IPS-18a (cell line): ENCODE data around the gene COBLL1.

Experiments used
- H3K27ac ChIP-seq: one replicate; pipeline ENCODE4 v1.5.1; 2013; ENCODE audit warnings: low read length
- H3K27me3 ChIP-seq: one replicate; pipeline ENCODE4 v1.6.1; 2013; ENCODE audit warnings: mild to moderate bottlenecking, low read length; ENCODE audit not compliant: control insufficient read depth, insufficient read depth
- H3K36me3 ChIP-seq: one replicate; pipeline ENCODE4 v1.6.1; 2013; ENCODE audit warnings: low read depth, low read length; ENCODE audit not compliant: control insufficient read depth
- H3K4me1 ChIP-seq: one replicate; pipeline ENCODE4 v1.6.1; 2013; ENCODE audit warnings: low read depth, low read length; ENCODE audit not compliant: control insufficient read depth
- H3K4me3 ChIP-seq: one replicate; pipeline ENCODE4 v1.5.1; 2013; ENCODE audit warnings: low read length
- H3K9ac ChIP-seq: one replicate; pipeline ENCODE4 v1.6.1; 2013; ENCODE audit warnings: mild to moderate bottlenecking, low read length, moderate library complexity
- H3K9me3 ChIP-seq: one replicate; pipeline ENCODE4 v1.6.1; 2013; ENCODE audit warnings: low read depth, low read length; ENCODE audit not compliant: control insufficient read depth

The COBLL1 gene

DNA sequence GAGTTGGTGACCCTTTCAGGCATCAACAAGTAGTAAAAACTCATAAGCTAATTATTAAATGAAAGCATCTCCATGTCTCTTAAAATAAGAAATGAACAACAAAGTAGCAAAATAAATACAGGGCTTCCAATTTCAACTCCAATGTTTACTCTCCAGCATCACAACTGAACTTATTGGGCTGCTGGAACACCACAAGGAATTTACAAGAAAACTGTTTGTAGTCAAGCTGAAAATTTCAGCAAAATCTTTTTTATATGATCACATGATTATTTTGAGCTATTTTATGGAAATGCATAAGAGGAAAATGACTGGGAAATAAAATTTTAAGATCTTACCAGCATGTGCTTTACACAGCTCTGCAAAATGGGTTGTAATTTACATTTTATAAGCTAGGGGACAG, 28.1 kb downstream of the COBLL1 start:
- H3K4me3 ChIP-seq = no peak overlapping the region
- no peak overlapping the region for H3K27ac ChIP-seq
- H3K36me3 ChIP-seq = no peaks in the 10 kb centered on the region
- no peaks in the 10 kb centered on the region for H3K9me3 ChIP-seq
- no peaks in the 10 kb centered on the region for H3K27me3 ChIP-seq
- H3K4me1 ChIP-seq = no peaks in the 10 kb centered on the region
- no peak overlapping the region for H3K9ac ChIP-seq

DNA sequence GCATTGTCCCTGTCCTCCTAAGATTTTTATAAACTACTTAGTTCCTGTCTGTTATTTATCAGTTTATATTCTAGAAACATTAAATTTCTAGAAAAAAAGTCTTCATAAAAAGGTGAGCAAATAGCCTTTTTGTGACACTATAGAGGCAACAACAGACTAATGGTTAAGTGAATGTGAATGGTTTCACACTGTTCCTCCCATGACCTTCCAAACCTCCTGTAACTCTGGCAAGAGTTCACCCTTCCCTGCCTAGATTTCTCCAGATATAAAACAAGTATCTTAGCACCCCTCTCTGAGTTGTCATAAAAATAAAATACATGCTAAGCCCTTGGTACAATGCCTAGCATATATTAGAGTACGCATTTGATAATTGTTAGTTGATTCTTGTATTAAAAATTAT, 29.2 kb downstream of the COBLL1 start:
- Histone ChIP-seq H3K27ac (no peak overlapping the region), H3K36me3 (no peaks in the 10 kb centered on the region), H3K9me3 (no peaks in the 10 kb centered on the region)

DNA sequence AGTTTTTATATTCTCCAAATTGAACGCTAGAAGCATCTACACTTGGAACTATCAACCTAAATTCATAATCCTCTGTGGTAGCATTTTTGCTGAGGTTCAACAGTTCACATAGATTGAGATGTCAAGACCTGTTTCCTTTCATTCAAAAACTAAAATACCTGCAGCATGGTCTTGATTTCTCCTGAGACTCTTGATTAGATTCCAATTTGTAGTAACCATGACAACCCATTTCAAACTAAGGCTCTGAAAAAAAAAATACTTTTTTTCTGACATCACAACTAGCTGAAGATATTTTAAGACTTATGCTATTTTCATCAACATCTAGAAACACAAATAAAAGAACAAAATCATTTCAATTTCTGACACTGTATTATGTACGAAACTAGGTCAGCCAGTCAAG, 29.8 kb downstream of the COBLL1 start:
- Histone ChIP-seq H3K9me3 (no peaks in the 10 kb centered on the region), H3K27ac (no peak overlapping the region), H3K4me3 (no peak overlapping the region), H3K36me3 (no peaks in the 10 kb centered on the region), H3K27me3 (no peaks in the 10 kb centered on the region), H3K4me1 (no peaks in the 10 kb centered on the region), H3K9ac (no peak overlapping the region)

More for the DNA sequence above, 29.2 kb downstream of the COBLL1 start:
- Histone ChIP-seq H3K4me3 (no peak overlapping the region), H3K4me1 (no peaks in the 10 kb centered on the region), H3K9ac (no peak overlapping the region), H3K27me3 (no peaks in the 10 kb centered on the region)

DNA sequence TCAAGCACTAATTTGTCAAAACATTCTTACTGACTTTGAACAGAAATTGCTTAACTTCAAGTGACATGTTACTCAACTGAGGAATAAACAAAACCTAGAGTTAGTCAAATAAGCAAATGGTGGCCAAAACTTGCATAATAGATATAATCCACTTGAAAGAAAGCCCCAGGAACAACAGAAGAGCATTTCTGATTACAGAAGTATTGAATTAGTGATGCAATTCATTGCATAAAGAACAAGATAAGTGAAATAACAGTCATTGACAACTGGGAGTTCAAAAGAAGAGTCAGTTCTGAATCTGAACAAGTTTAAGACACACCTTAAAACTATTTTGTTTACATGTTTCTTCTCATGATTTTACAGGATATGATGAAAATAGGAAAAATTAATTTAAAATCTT, 30.8 kb downstream of the COBLL1 start:
- H3K4me1 ChIP-seq = no peaks in the 10 kb centered on the region

DNA sequence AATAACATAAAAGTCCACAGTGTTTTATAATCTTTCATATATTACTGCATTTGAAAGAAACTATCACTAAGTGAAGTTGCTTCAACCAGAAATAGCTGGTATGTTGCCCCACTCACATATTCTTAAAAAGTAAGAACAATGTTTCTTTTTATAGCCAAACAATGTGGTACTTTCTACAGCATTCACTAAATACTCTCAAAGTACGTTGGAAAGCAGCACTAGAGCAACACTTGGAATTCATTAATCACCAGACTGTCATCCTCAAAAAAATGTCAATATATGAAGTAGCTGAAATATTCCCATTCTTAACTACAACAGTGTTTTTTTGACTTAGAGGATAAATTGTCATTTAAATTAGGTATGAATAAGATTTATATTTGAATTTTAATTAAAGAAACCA, 32.8 kb downstream of the COBLL1 start:
- Histone ChIP-seq H3K36me3 (no peaks in the 10 kb centered on the region), H3K27me3 (no peaks in the 10 kb centered on the region), H3K27ac (no peak overlapping the region), H3K9ac (no peak overlapping the region), H3K4me3 (no peak overlapping the region), H3K9me3 (no peaks in the 10 kb centered on the region), H3K4me1 (no peaks in the 10 kb centered on the region)

More for the DNA sequence above, 30.8 kb downstream of the COBLL1 start:
- Histone ChIP-seq H3K4me3 (no peak overlapping the region), H3K27me3 (no peaks in the 10 kb centered on the region), H3K9me3 (no peaks in the 10 kb centered on the region), H3K36me3 (no peaks in the 10 kb centered on the region), H3K27ac (no peak overlapping the region), H3K9ac (no peak overlapping the region)

DNA sequence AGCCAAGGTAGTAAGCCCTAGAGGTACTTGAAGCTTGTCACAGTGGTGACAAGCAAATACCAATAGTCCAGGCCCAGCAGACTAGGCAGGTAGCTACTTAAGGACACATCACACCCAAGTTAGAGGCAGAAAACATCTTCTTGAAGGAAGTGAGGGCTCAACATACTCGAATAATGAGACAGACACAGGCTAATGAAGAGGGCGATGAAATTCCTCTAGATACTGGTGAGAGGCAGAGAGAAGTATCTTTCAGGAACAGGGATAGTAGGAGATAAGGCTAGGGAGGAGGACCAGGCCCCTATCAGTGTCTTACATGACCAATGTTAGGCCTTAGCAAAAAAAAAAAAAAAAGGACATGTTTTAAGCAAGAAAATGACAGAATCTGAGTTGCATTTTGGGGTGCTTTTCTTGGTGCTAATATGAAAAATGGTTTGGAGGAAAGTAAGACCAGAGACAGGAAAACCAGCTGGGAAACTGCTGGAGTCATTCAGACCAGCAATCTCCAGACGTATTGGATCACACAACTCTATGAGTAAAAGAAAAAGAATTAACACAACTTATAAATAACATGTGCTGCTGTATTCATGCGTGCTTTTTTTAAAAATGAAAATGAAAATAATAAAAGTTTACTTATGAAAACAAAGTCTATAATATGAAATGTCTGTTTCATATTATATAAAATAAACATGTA, 37.7 kb downstream of the COBLL1 start:
- H3K36me3 ChIP-seq = no peaks in the 10 kb centered on the region
- no peaks in the 10 kb centered on the region for H3K27me3 ChIP-seq
- no peaks in the 10 kb centered on the region for H3K9me3 ChIP-seq
- no peaks in the 10 kb centered on the region for H3K4me1 ChIP-seq
- H3K9ac ChIP-seq = no peak overlapping the region
- no peak overlapping the region for H3K4me3 ChIP-seq
- H3K27ac ChIP-seq = no peak overlapping the region

DNA sequence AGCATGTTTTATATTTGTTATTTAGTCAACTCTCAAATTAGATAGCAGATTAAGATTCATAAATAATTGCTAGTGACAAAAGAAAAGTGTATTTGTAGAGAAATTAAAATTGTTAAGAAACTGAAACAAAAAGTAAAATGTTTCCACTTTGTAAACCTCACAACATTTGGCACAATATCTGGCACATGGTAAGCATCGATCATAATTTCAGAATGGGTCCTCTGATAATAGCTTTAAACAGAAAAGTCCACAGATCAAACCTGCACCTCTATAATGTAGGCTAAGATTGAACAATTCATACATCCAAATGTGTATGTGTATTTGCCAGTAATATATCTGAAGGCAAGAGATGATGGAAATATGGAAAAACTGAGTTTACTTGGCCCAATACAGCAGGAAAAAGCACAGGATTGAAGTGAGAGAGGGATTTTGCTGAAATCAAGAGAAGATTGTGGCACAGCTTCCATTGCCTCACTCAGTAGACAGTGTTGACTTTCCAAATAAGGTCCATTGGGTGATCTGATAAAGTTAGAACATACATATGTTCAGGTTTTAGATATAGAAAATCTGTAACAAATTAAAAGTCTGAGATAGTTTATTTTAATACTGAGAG, 39.4 kb downstream of the COBLL1 start:
- Histone ChIP-seq H3K9ac (no peak overlapping the region), H3K4me3 (no peak overlapping the region), H3K36me3 (no peaks in the 10 kb centered on the region), H3K27ac (no peak overlapping the region), H3K27me3 (no peaks in the 10 kb centered on the region), H3K9me3 (no peaks in the 10 kb centered on the region), H3K4me1 (no peaks in the 10 kb centered on the region)

DNA sequence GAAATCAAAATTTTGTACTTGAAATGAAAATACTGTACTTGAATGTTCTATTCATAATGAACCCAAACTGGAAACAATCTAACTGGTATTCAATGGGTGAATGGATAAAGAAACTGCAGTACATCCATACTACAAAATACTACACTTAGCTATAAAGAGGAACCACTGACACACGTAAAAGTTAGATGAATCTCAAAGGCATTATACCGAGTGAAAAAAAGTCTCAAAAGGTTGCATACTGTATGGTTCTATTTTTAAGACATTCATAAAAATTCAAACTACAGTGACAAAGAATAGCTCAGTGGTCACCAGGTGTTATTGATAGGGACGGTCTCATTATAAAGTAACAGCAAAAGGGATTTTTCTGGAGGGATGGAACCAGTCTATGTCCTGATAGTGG, 41.1 kb downstream of the COBLL1 start:
- Histone ChIP-seq H3K9ac (no peak overlapping the region), H3K9me3 (no peaks in the 10 kb centered on the region), H3K27me3 (no peaks in the 10 kb centered on the region), H3K36me3 (no peaks in the 10 kb centered on the region), H3K4me1 (no peaks in the 10 kb centered on the region), H3K4me3 (no peak overlapping the region), H3K27ac (no peak overlapping the region)

DNA sequence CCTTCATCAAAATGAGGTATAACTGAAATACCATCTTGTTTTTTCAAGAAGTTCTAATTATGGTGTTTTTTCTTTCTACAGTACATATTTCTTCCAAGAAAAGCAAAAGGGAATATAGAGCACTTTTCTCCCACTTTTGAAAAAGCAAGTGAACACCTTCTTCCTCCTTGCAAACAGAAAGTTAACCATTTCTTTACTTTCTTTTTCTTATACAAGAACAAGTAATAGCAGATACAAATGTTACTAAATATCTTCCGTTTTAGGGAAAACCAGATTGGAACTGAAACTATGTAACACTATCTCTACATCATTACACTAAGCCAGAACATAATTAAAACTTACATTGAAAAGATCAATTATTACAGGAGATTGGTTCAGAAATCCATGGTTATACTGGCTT, 44.0 kb downstream of the COBLL1 start:
- Histone ChIP-seq H3K9ac (no peak overlapping the region), H3K27ac (no peak overlapping the region), H3K4me1 (peaks cover 8% of the 10 kb centered on the region), H3K27me3 (no peaks in the 10 kb centered on the region), H3K36me3 (no peaks in the 10 kb centered on the region), H3K9me3 (no peaks in the 10 kb centered on the region), H3K4me3 (no peak overlapping the region)

DNA sequence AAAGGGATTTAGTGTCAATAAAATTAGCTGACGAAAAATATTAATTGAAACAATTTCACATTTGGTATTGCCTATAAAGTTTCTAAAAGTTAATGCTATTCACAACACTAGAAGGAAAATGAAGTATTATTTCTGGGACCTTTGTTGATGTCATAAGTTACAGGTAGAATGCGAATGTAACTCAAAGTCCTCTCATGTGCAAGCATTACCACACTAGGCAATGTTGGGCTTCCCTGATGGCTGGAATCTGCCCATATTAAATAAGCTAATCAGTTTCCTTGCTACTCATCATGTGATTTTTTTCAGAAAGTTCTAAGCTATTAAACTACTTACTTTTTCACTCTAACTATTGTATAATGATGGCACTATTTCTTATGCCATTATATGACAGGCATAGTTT, 44.6 kb downstream of the COBLL1 start:
- Histone ChIP-seq H3K27ac (no peak overlapping the region), H3K9me3 (no peaks in the 10 kb centered on the region)

DNA sequence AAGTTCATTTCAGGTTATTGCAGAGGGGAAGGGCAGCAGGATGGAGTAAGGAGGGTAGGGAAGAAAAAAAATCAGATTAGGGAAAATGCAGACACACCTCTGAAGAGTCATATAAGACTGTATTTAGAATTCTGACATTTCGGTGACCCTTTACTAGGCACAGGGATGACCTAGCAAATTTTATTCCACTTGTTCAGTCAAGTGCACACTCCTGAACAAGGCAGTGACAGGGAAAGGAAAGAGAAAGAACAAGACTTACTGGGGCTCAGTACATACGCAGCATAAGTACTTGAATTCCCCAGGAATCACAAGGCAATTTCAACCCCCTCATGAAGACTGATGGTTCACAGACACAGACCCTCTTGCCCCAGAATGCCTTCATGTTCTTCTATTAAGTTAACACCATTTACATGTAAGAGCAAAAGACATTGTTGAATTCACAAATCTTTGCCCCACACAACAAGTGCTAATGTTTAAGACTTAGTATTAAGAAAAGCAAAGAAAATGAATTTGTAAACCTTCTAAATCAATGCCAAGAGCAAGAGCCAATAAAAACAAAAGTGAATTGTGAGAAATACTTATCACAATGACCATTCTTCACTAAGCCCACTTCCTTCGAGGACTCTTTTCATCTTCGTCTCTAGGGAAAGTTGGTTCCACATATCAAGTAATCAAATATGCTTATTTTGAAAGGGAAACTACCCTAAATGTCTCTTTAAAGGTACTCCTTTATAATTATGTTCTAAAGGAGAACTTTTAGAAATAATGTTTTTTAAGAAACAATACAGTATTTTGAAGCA, 47.0 kb downstream of the COBLL1 start:
- no peak overlapping the region for H3K9ac ChIP-seq
- no peaks in the 10 kb centered on the region for H3K9me3 ChIP-seq
- no peaks in the 10 kb centered on the region for H3K36me3 ChIP-seq
- no peak overlapping the region for H3K4me3 ChIP-seq
- no peak overlapping the region for H3K27ac ChIP-seq
- H3K27me3 ChIP-seq = no peaks in the 10 kb centered on the region
- H3K4me1 ChIP-seq = peaks cover 8% of the 10 kb centered on the region

More for the DNA sequence above, 44.6 kb downstream of the COBLL1 start:
- Histone ChIP-seq H3K4me3 (no peak overlapping the region), H3K4me1 (peaks cover 8% of the 10 kb centered on the region), H3K36me3 (no peaks in the 10 kb centered on the region), H3K9ac (no peak overlapping the region), H3K27me3 (no peaks in the 10 kb centered on the region)
